CD4-positive, CD25-positive, alpha-beta regulatory T cell (primary cell): ENCODE results near the gene TMEM272. TPM values are rescaled to one million over a fixed set of nuclear protein-coding genes. Genes with fewer than 3 reads are reported as not detected.

Experiments
- ATAC-seq, 2 donors: fragments of 150-1000 bp; cut with Tn5 transposase; one replicate each; pipeline ENCODE4 v1.10.0; 2021; ENCODE audit warnings: low read depth in 2 of 2, moderate number of reproducible peaks in 2 of 2, moderate library complexity in 1 of 2
- DNase-seq, 3 donors: peaks; one replicate each; pipeline versions ENCODE4 v3.0.0 to v3.0.0-alpha.2; 2012 to 2022; ENCODE audit warnings: mixed read lengths in 1 of 3
- H3K27ac ChIP-seq: one replicate; pipeline ENCODE4 v1.7.0; 2013; ENCODE audit warnings: mild to moderate bottlenecking, low read length; ENCODE audit not compliant: insufficient read depth, poor library complexity, severe bottlenecking
- H3K27me3 ChIP-seq: one replicate; pipeline ENCODE4 v1.7.0; 2013; ENCODE audit warnings: low read length; ENCODE audit not compliant: control insufficient read depth, insufficient read depth
- H3K36me3 ChIP-seq: one replicate; pipeline ENCODE4 v1.7.0; 2013; ENCODE audit warnings: mild to moderate bottlenecking, low read length, moderate library complexity; ENCODE audit not compliant: control insufficient read depth, insufficient read depth
- H3K4me1 ChIP-seq: 2 replicates; pipeline ENCODE4 v1.7.0; 2013; ENCODE audit warnings: mild to moderate bottlenecking, low read length; ENCODE audit not compliant: insufficient read depth, control insufficient read depth, poor library complexity, severe bottlenecking
- H3K4me3 ChIP-seq: one replicate; pipeline ENCODE4 v1.7.0; 2013; ENCODE audit warnings: low read depth, mild to moderate bottlenecking, low read length, moderate library complexity
- H3K9me3 ChIP-seq, 2 experiments: 1 replicate in 1 of 2; 2 replicates in 1 of 2; pipeline ENCODE4 v1.7.0; 2013; ENCODE audit warnings: low read length in 2 of 2, mild to moderate bottlenecking in 1 of 2, moderate library complexity in 1 of 2; ENCODE audit not compliant: control insufficient read depth in 2 of 2
- H3K27ac Mint-ChIP-seq, 3 donors: one replicate each; pipeline ENCODE4 v1.8.0; 2020 to 2022; ENCODE audit warnings: mild to moderate bottlenecking in 3 of 3, mixed read lengths in 3 of 3, moderate library complexity in 2 of 3
- H3K27me3 Mint-ChIP-seq: one replicate; pipeline ENCODE4 v1.8.0; 2022; ENCODE audit warnings: mild to moderate bottlenecking, mixed read lengths
- H3K36me3 Mint-ChIP-seq: one replicate; pipeline ENCODE4 v1.8.0; 2020; ENCODE audit warnings: mixed read lengths
- H3K4me1 Mint-ChIP-seq, 4 donors: one replicate each; pipeline ENCODE4 v1.8.0; 2020 to 2022; ENCODE audit warnings: mixed read lengths in 4 of 4, mild to moderate bottlenecking in 1 of 4
- H3K4me3 Mint-ChIP-seq, 4 donors: one replicate each; pipeline ENCODE4 v1.8.0; 2020 to 2022; ENCODE audit warnings: mild to moderate bottlenecking in 4 of 4, mixed read lengths in 4 of 4, moderate library complexity in 3 of 4
- H3K9me3 Mint-ChIP-seq, 7 donors: one replicate each; pipeline ENCODE4 v1.8.0; 2020 to 2022; ENCODE audit warnings: mixed read lengths in 7 of 7, mild to moderate bottlenecking in 3 of 7, moderate library complexity in 2 of 7
- polyA plus RNA-seq, 4 donors: library from polyadenylated mRNA; unstranded; fragments of 300-500 nt; fragmentation: Illumina TruSeq; gene quantifications; one replicate each; pipeline ENCODE4 v1.2.3, GENCODE V29; 2021
- total RNA-seq: library from RNA; stranded (reverse); gene quantifications from one replicate; pipeline ENCODE4 v1.2.3, GENCODE V29; 2022

TMEM272 gene, protein sequence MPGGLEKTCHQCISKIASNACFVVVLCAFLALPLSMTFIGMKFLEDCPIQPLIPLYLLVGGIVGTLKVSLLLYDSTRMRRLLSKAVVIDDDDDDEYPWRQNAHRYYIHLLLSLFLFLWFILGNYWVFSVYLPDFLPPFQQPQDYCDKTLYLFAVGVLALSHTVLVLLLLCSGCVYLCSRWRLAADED
- 3.3 TPM for total RNA-seq
- under 1 TPM in 3 of 4 donors, not detected in 1; 0.13 to 0.49 (median 0.16) TPM for polyA plus RNA-seq

GRCh38 chr13:51844862-51845573 lies at the start of gene TMEM272:
TMEM272 (minus strand) TSS chr13:51845177; CDS start chr13:51838530, 6,647 bp downstream.
- H3K36me3 ChIP-seq: no peaks in the 10 kb centered on the region
- H3K27ac ChIP-seq: no peak within 1 kb of the TSS
- H3K9me3 ChIP-seq: no peaks in the 10 kb centered on the region
- peaks cover 2% of the 10 kb centered on the region for H3K27me3 ChIP-seq
- ATAC-seq: peak; percentile 69 to 74
- no peak within 1 kb of the TSS for H3K27ac Mint-ChIP-seq
- no peak within 1 kb of the TSS for H3K4me3 ChIP-seq
- peaks cover 5 to 13% (median 6%) of the 10 kb centered on the region in 4 donors for H3K4me1 Mint-ChIP-seq
- H3K4me3 Mint-ChIP-seq: peak within 1 kb of the TSS in 2 of 4 donors; percentile 29 to 33
- H3K9me3 Mint-ChIP-seq: no peaks in the 10 kb centered on the region
- no peaks in the 10 kb centered on the region for H3K36me3 Mint-ChIP-seq
- H3K4me1 ChIP-seq: no peaks in the 10 kb centered on the region
- DNase-seq: peak; percentile 28 to 35 (median 30)
- H3K27me3 Mint-ChIP-seq: peaks cover 25% of the 10 kb centered on the region

GRCh38 chr13:51894239-51894638 lies 49.3 kb upstream of the TMEM272 start:
- peaks cover 0 to 2% (median 0%) of the 10 kb centered on the region in 7 donors for H3K9me3 Mint-ChIP-seq
- DNase-seq: no peak
- H3K27ac Mint-ChIP-seq: no peak overlapping the region
- Histone ChIP-seq H3K9me3 (no peaks in the 10 kb centered on the region), H3K4me3 (no peak overlapping the region), H3K27me3 (no peaks in the 10 kb centered on the region), H3K4me1 (no peaks in the 10 kb centered on the region), H3K27ac (no peak overlapping the region), H3K36me3 (no peaks in the 10 kb centered on the region)
- peaks cover 36% of the 10 kb centered on the region for H3K27me3 Mint-ChIP-seq
- H3K36me3 Mint-ChIP-seq: no peaks in the 10 kb centered on the region
- peaks cover 0 to 8% (median 0%) of the 10 kb centered on the region in 4 donors for H3K4me1 Mint-ChIP-seq
- no peak overlapping the region for H3K4me3 Mint-ChIP-seq
- no peak for ATAC-seq

- peaks cover 24% of the 10 kb centered on the region for H3K27me3 Mint-ChIP-seq
- no peak overlapping the region for H3K4me3 ChIP-seq
- H3K9me3 Mint-ChIP-seq: peaks cover 0 to 3% (median 0%) of the 10 kb centered on the region in 7 donors
- no peaks in the 10 kb centered on the region for H3K36me3 Mint-ChIP-seq
- peak overlapping the region in 1 of 3 donors; percentile 29 for H3K27ac Mint-ChIP-seq
- H3K36me3 ChIP-seq: no peaks in the 10 kb centered on the region
- H3K27ac ChIP-seq: no peak overlapping the region
- H3K27me3 ChIP-seq: no peaks in the 10 kb centered on the region
- H3K4me1 Mint-ChIP-seq: peaks cover 0 to 8% (median 0%) of the 10 kb centered on the region in 4 donors
- no peak for ATAC-seq
- no peak for DNase-seq
- H3K4me1 ChIP-seq: no peaks in the 10 kb centered on the region
- no peaks in the 10 kb centered on the region for H3K9me3 ChIP-seq
- no peak overlapping the region for H3K4me3 Mint-ChIP-seq
Measured at GRCh38 chr13:51892657-51893056, 47.7 kb upstream of the TMEM272 start.

DNA sequence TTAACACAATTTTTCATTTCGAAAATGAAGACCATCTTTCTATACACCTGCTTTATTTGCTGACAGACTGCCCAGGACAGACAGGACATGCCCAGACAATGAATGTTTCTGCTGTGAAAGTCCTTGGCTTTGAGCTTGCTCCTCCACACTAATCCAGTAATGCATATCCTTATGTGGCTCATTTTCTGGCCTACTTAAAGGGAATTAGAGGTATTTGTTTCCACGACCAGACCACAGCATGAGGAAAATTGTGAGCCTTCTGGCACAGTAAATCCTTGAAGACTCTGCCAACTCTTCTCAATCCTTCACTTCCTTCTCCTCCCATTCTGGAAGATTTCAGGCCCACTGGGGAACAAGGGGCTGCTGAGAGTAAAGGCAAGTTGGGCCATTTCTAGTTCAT lies 42.5 kb upstream of the TMEM272 start:
- no peaks in the 10 kb centered on the region for H3K36me3 ChIP-seq
- H3K9me3 ChIP-seq: no peaks in the 10 kb centered on the region
- DNase-seq (no peak), ATAC-seq (no peak)
- no peaks in the 10 kb centered on the region for H3K4me1 ChIP-seq
- H3K9me3 Mint-ChIP-seq: peaks cover 0 to 8% (median 0%) of the 10 kb centered on the region in 7 donors
- H3K4me1 Mint-ChIP-seq: no peaks in the 10 kb centered on the region
- no peaks in the 10 kb centered on the region for H3K36me3 Mint-ChIP-seq
- no peak overlapping the region for H3K27ac Mint-ChIP-seq
- H3K27ac ChIP-seq: no peak overlapping the region
- no peak overlapping the region for H3K4me3 ChIP-seq
- H3K27me3 ChIP-seq: peaks cover 2% of the 10 kb centered on the region
- peaks cover 30% of the 10 kb centered on the region for H3K27me3 Mint-ChIP-seq
- H3K4me3 Mint-ChIP-seq: no peak overlapping the region

DNA sequence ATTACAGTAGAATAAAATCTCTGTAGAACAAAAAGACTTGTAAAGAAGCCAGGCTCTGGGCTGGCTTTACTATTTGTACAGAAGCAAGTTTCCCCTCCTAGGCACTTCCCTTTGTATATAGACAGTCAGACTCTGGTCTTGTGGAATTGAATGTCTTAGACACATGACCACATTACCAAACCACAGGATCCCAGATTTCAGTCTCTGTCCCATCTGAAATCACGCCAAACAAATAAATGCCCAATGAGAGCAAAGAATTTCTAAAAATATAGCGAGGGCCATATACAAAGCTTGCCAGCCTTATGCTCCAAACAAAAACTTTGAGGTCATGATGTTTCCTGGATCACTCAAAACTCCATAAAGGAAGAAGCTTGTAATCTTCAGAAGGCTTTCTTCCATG lies 40.7 kb upstream of the TMEM272 start:
- Histone ChIP-seq H3K36me3 (no peaks in the 10 kb centered on the region), H3K4me3 (no peak overlapping the region), H3K27ac (no peak overlapping the region), H3K27me3 (peaks cover 2% of the 10 kb centered on the region), H3K9me3 (peaks cover 0 to 5% of the 10 kb centered on the region in 2 experiments), H3K4me1 (no peaks in the 10 kb centered on the region)
- Mint-ChIP-seq H3K27me3 (peaks cover 18% of the 10 kb centered on the region), H3K4me3 (no peak overlapping the region), H3K9me3 (peaks cover 0 to 10% (median 2%) of the 10 kb centered on the region in 7 donors), H3K36me3 (no peaks in the 10 kb centered on the region), H3K4me1 (no peaks in the 10 kb centered on the region), H3K27ac (no peak overlapping the region)
- DNase-seq: no peak
- ATAC-seq: no peak

DNA sequence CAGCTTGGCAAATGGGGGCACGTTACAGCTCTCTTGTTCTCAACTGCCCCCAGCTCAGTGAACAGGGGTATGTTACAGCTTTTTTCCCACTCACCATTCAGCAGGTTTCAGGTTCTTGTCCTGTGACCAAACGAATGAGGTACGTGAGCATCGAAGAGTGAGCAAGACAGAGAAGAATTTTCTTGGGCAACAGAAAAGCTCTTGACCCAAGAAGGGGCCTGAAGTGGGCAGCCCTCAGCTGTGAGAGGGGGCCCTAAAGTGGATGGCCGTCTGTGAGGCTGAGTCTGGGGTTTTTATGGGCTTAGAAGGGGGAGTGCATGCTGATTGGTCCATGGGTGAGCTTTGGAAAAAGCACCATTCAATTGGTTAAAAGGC lies 38.2 kb upstream of the TMEM272 start:
- no peaks in the 10 kb centered on the region for H3K4me1 Mint-ChIP-seq
- H3K27ac ChIP-seq: no peak overlapping the region
- H3K36me3 ChIP-seq: no peaks in the 10 kb centered on the region
- no peak overlapping the region for H3K27ac Mint-ChIP-seq
- H3K36me3 Mint-ChIP-seq: no peaks in the 10 kb centered on the region
- peaks cover 0 to 8% (median 2%) of the 10 kb centered on the region in 7 donors for H3K9me3 Mint-ChIP-seq
- H3K27me3 Mint-ChIP-seq: peaks cover 17% of the 10 kb centered on the region
- no peak overlapping the region for H3K4me3 Mint-ChIP-seq
- H3K9me3 ChIP-seq: peaks cover 0 to 5% of the 10 kb centered on the region in 2 experiments
- ATAC-seq: no peak
- DNase-seq: no peak
- H3K4me1 ChIP-seq: no peaks in the 10 kb centered on the region
- no peak overlapping the region for H3K4me3 ChIP-seq
- H3K27me3 ChIP-seq: peaks cover 2% of the 10 kb centered on the region

DNA sequence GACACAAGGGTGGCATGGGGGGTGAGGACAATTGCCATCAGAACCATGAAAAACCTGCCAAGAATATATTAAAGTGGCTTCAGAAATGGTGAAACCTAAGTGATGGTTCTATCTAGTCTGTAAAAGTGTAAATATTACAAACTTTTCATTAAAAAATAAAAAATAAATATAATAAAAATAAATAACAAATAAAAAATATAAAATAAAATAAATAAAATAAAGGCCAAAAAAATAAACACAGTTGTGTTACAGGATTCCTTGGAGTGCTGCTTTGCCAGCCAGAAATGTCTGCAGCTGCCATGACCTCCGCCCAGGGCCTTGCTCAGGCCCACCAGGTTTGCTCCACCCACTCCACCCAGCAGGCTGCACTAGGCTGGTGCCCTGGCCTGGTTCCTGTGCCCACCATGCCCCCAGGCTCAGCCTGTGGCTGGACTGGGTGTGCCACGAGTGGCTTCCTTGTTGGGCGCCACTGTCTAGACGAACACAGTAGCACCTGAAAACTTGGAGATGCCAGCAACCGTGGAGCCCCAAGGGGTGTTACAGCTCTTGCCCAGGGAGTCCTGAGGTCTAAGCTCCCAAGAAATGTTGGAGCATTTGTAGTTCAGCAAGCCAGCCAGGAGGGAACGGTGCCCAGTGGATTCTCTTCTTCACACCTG lies 37.7 kb upstream of the TMEM272 start:
- no peak for ATAC-seq
- no peaks in the 10 kb centered on the region for H3K4me1 Mint-ChIP-seq
- Histone ChIP-seq H3K9me3 (peaks cover 0 to 5% of the 10 kb centered on the region in 2 experiments), H3K4me1 (no peaks in the 10 kb centered on the region), H3K27me3 (peaks cover 2% of the 10 kb centered on the region), H3K36me3 (no peaks in the 10 kb centered on the region), H3K4me3 (no peak overlapping the region), H3K27ac (no peak overlapping the region)
- H3K27ac Mint-ChIP-seq: no peak overlapping the region
- H3K9me3 Mint-ChIP-seq: peaks cover 0 to 7% (median 2%) of the 10 kb centered on the region in 7 donors
- peak overlapping the region in 1 of 4 donors; percentile 24 for H3K4me3 Mint-ChIP-seq
- no peaks in the 10 kb centered on the region for H3K36me3 Mint-ChIP-seq
- peaks cover 17% of the 10 kb centered on the region for H3K27me3 Mint-ChIP-seq
- DNase-seq: no peak
